ENCODE data around the gene ANO1.

GRCh38 chr11:70075836-70076235 lies 2.3 kb upstream of the ANO1 start:
- TF ChIP-seq CTCF (IDR thresholded peaks at IDR 0.05; ENCODE audit: insufficient read depth, low read depth, low read length) (no peak), EZH2 (IDR thresholded peaks at IDR 0.05; ENCODE audit: insufficient read depth, low read length) (no peak)
